B cell (primary cell): ENCODE measurements around the gene ACAA2. TPM values are rescaled to one million over a fixed set of nuclear protein-coding genes. Genes with fewer than 3 reads are reported as not detected.

ENCODE experiments used
- ATAC-seq: fragments of 200-7000 bp; cut with Tn5 transposase; one replicate; pipeline ENCODE4 v1.10.0; 2021; ENCODE audit warnings: low read depth, mild to moderate bottlenecking, moderate number of reproducible peaks, moderate library complexity
- CTCF ChIA-PET: fragments of 350-600 bp; sonication (Branson Sonifier 250); formaldehyde crosslinking; loops from one replicate; lab custom pipeline; 2021; ENCODE audit warnings: antibody characterized with exemption, inconsistent platforms; lab: Charles Lee
- POLR2A ChIA-PET: fragments of 350-600 bp; sonication (Branson Sonifier 250); formaldehyde crosslinking; loops from one replicate; lab custom pipeline; 2021; ENCODE audit warnings: antibody characterized with exemption; lab: Charles Lee
- DNase-seq: peaks from one replicate; pipeline ENCODE4 v3.0.0; 2013
- H2AFZ ChIP-seq: 2 replicates; pipeline ENCODE4 v1.6.1; 2012; ENCODE audit warnings: mild to moderate bottlenecking, low read depth, low read length; ENCODE audit not compliant: insufficient read depth, poor library complexity, severe bottlenecking
- H3K27ac ChIP-seq, 2 donors: 1 replicate in 1 of 2; 2 replicates in 1 of 2; pipeline ENCODE4 v1.5.1; 2012 to 2013; ENCODE audit warnings: low read length in 2 of 2, mild to moderate bottlenecking in 2 of 2, moderate library complexity in 1 of 2
- H3K27me3 ChIP-seq, 4 experiments: fragments of 200-600 bp in 1 of 4; sonication (generic) in 1 of 4; replicated peaks in 1 of 4; 1 replicate in 2 of 4; 2 replicates in 2 of 4; pipeline versions ENCODE4 v1.6.1 to v1.7.0; 2013 to 2016; ENCODE audit warnings: low read length in 3 of 4, mild to moderate bottlenecking in 2 of 4, mixed read lengths in 1 of 4, moderate library complexity in 1 of 4; ENCODE audit not compliant: insufficient read depth in 4 of 4, control insufficient read depth in 3 of 4; ENCODE audit errors: control extremely low read depth in 1 of 4
- H3K36me3 ChIP-seq, 2 experiments: replicated peaks in 1 of 2; 1 replicate in 1 of 2; 2 replicates in 1 of 2; pipeline versions ENCODE4 v1.6.1 to v1.7.1; 2013; ENCODE audit warnings: low read length in 1 of 2; ENCODE audit not compliant: insufficient read depth in 2 of 2, control insufficient read depth in 1 of 2; ENCODE audit errors: control extremely low read depth in 1 of 2, extremely low read depth in 1 of 2
- H3K4me1 ChIP-seq, 2 donors: fragments of 200-600 bp in 1 of 2; sonication (generic) in 1 of 2; 1 replicate in 1 of 2; 2 replicates in 1 of 2; pipeline versions ENCODE4 v1.5.1 to v1.6.1; 2013 to 2017; ENCODE audit warnings: low read length in 2 of 2; ENCODE audit not compliant: control insufficient read depth in 2 of 2, insufficient read depth in 2 of 2
- H3K4me2 ChIP-seq: replicated peaks from 2 replicates; pipeline ENCODE3; 2012; ENCODE audit warnings: mild to moderate bottlenecking, low read depth, low read length; ENCODE audit not compliant: poor library complexity, severe bottlenecking
- H3K4me3 ChIP-seq, 5 experiments: fragments of 200-600 bp in 1 of 5; sonication (generic) in 1 of 5; 1 replicate in 3 of 5; 2 replicates in 2 of 5; pipeline versions ENCODE4 v1.5.1 to v1.7.0; 2011 to 2016; ENCODE audit warnings: low read length in 4 of 5, mild to moderate bottlenecking in 4 of 5, low read depth in 2 of 5, control low read depth in 1 of 5, moderate library complexity in 1 of 5; ENCODE audit not compliant: insufficient read depth in 1 of 5; ENCODE audit errors: control extremely low read depth in 1 of 5, extremely low read depth in 1 of 5
- H3K79me2 ChIP-seq: fragments of 200-600 bp; sonication (generic); one replicate; pipeline ENCODE4 v1.6.0; 2016; ENCODE audit warnings: low read length; ENCODE audit not compliant: control insufficient read depth, insufficient read depth
- H3K9ac ChIP-seq: fragments of 200-600 bp; sonication (generic); 2 replicates; pipeline ENCODE4 v1.6.1; 2017; ENCODE audit warnings: mild to moderate bottlenecking, low read length, moderate library complexity
- H3K9me3 ChIP-seq, 3 donors: one replicate each; pipeline versions ENCODE4 v1.6.1 to v1.7.1; 2013; ENCODE audit warnings: low read length in 2 of 3; ENCODE audit not compliant: control insufficient read depth in 2 of 3, insufficient read depth in 1 of 3; ENCODE audit errors: control extremely low read depth in 1 of 3
- H4K20me1 ChIP-seq: 2 replicates; pipeline ENCODE4 v1.6.0; 2012; ENCODE audit warnings: mild to moderate bottlenecking, low read length; ENCODE audit not compliant: insufficient read depth, control insufficient read depth, poor library complexity, severe bottlenecking
- H3K27ac Mint-ChIP-seq: one replicate; pipeline ENCODE4 v1.8.0; 2021; ENCODE audit warnings: mixed read lengths
- H3K27me3 Mint-ChIP-seq: one replicate; pipeline ENCODE4 v1.8.0; 2021; ENCODE audit warnings: mixed read lengths
- H3K4me1 Mint-ChIP-seq: one replicate; pipeline ENCODE4 v1.8.0; 2021; ENCODE audit warnings: mixed read lengths
- H3K4me3 Mint-ChIP-seq: one replicate; pipeline ENCODE4 v1.8.0; 2021; ENCODE audit warnings: mixed read lengths
- H3K9me3 Mint-ChIP-seq: one replicate; pipeline ENCODE4 v1.8.0; 2022; ENCODE audit warnings: mixed read lengths; ENCODE audit not compliant: insufficient read depth
- EZH2 ChIP-seq: IDR thresholded peaks from 2 replicates; pipeline ENCODE4 v1.6.1; 2012; ENCODE audit warnings: borderline replicate concordance, low read depth, mild to moderate bottlenecking, moderate library complexity, low read length; ENCODE audit not compliant: insufficient read depth, poor library complexity, severe bottlenecking
- WGBS: methylation state at CpG from one replicate; pipeline ENCODE4 v1.1.5; 2013; ENCODE audit warnings: missing lambda C conversion rate; ENCODE audit not compliant: insufficient coverage; 5-methylcytosine and 5-hydroxymethylcytosine counted together
- intact Hi-C: fragments of 100-400 bp; cut with micrococcal nuclease; formaldehyde crosslinking; loops from one replicate; pipeline ENCODE4 v1.10.0; 2022
- polyA plus RNA-seq: library from polyadenylated mRNA; depleted of rRNA; stranded (reverse); fragments of >200 nt; gene quantifications from 2 replicates; pipeline ENCODE4 v1.2.3, GENCODE V29; 2012
- total RNA-seq, 2 donors: library from RNA; stranded (reverse); fragments of 120-200 nt in 1 of 2; gene quantifications; 1 replicate in 1 of 2; 2 replicates in 1 of 2; pipeline versions ENCODE4 v1.2.3 to v1.2.4, GENCODE V29; 2013 to 2022
- TF ChIP-seq, protein P1 (sequence below): fragments of 200-600 bp; IDR thresholded peaks from one replicate; pipeline ENCODE4 v1.8.0; 2022; ENCODE audit warnings: antibody characterized with exemption, mild to moderate bottlenecking

Gene ACAA2
- total and polyA plus RNA-seq, 2 donors (not counting 1 experiment from before 2014, with no cell fraction given) = 10.6 to 25.0 TPM

DNA sequence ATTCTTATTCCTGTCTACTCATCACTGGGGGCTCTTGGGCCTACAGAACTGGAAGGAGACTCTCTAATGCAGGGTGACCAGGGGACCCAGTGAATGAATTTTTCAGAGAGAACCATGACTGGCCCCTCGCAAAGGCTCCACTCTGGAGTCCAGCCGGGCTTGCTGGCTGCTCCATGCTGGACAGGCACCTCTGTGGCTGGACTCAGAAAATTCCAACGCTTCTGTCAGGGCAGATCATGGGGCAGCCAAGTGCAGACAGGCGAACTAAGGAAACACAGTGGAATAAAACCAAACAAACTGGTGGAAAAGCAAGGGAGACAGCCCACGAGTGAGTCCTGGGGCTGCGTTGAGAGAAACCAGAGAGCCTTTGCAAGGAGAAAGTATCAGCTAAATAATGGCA lies 57.2 kb downstream of the ACAA2 start:
- H3K27me3 ChIP-seq = peaks cover 0 to 4% (median 3%) of the 10 kb centered on the region in 4 experiments
- Mint-ChIP-seq H3K27me3 (peaks cover 20% of the 10 kb centered on the region), H3K4me3 (no peak overlapping the region), H3K4me1 (no peaks in the 10 kb centered on the region), H3K9me3 (no peaks in the 10 kb centered on the region), H3K27ac (no peak overlapping the region)
- H3K27ac ChIP-seq = no peak overlapping the region
- H2AFZ ChIP-seq = no peak overlapping the region
- ATAC-seq = no peak
- ChIA-PET POLR2A (no interaction called here), CTCF (no interaction called here)
- H3K79me2 ChIP-seq = no peaks in the 10 kb centered on the region
- WGBS = 79% methylated on average over 6 of the region's 6 CpGs
- no peaks in the 10 kb centered on the region for H4K20me1 ChIP-seq
- no peak for TF ChIP-seq EZH2
- TF ChIP-seq, protein P1, sequence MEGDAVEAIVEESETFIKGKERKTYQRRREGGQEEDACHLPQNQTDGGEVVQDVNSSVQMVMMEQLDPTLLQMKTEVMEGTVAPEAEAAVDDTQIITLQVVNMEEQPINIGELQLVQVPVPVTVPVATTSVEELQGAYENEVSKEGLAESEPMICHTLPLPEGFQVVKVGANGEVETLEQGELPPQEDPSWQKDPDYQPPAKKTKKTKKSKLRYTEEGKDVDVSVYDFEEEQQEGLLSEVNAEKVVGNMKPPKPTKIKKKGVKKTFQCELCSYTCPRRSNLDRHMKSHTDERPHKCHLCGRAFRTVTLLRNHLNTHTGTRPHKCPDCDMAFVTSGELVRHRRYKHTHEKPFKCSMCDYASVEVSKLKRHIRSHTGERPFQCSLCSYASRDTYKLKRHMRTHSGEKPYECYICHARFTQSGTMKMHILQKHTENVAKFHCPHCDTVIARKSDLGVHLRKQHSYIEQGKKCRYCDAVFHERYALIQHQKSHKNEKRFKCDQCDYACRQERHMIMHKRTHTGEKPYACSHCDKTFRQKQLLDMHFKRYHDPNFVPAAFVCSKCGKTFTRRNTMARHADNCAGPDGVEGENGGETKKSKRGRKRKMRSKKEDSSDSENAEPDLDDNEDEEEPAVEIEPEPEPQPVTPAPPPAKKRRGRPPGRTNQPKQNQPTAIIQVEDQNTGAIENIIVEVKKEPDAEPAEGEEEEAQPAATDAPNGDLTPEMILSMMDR = no peak
- no peaks in the 10 kb centered on the region for H3K9me3 ChIP-seq
- intact Hi-C loops = no loop called here
- DNase-seq = no peak
- H3K4me3 ChIP-seq = no peak overlapping the region
- no peak overlapping the region for H3K4me2 ChIP-seq
- no peak overlapping the region for H3K9ac ChIP-seq
- H3K36me3 ChIP-seq = no peaks in the 10 kb centered on the region
- no peaks in the 10 kb centered on the region for H3K4me1 ChIP-seq

DNA sequence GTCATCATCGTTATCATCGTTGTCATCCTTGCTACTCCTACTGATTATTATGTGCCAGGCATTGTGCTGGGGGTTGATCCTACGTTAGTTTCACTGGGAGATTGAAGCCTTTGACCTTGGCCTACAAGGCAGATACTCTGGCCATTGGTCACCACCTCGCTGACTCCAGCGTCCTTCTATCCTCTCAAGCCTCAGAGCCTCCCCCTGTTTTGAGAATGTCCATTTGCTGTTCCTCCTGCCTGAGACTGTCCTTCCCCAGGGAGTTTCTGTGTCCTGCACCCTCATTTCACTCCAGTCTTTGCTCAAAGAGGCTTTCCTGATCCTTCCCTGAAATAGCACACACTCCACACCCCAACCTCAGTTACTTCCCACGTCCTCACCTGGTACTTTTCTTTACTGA lies 57.8 kb downstream of the ACAA2 start:
- Histone ChIP-seq H3K4me2 (no peak overlapping the region), H3K4me3 (no peak overlapping the region), H3K9ac (no peak overlapping the region), H2AFZ (no peak overlapping the region), H3K9me3 (no peaks in the 10 kb centered on the region), H3K27ac (no peak overlapping the region), H3K36me3 (no peaks in the 10 kb centered on the region), H3K79me2 (no peaks in the 10 kb centered on the region), H3K4me1 (no peaks in the 10 kb centered on the region), H4K20me1 (no peaks in the 10 kb centered on the region), H3K27me3 (peaks cover 0 to 4% (median 3%) of the 10 kb centered on the region in 4 experiments)
- H3K4me3 Mint-ChIP-seq = no peak overlapping the region
- POLR2A ChIA-PET = no interaction called here
- 89% methylated on average over 6 of the region's 6 CpGs for WGBS
- no peaks in the 10 kb centered on the region for H3K9me3 Mint-ChIP-seq
- CTCF ChIA-PET = no interaction called here
- TF ChIP-seq, protein P1 = no peak
- no peak for TF ChIP-seq EZH2
- DNase-seq = no peak
- no peaks in the 10 kb centered on the region for H3K4me1 Mint-ChIP-seq
- intact Hi-C loops = no loop called here
- H3K27me3 Mint-ChIP-seq = peaks cover 22% of the 10 kb centered on the region
- no peak overlapping the region for H3K27ac Mint-ChIP-seq
- ATAC-seq = no peak
